Inferior parietal cortex (tissue), 1 donor: ENCODE data around the gene CMYA5.
"Not testable (repeated sequence)": the region's sequence is repeated elsewhere in the genome, so short reads cannot be mapped to it uniquely, and the experiment has no call there.

ENCODE experiments used
- DNase-seq: peaks from one replicate; pipeline ENCODE4 v3.0.0-alpha.2; 2016; ENCODE audit errors: extremely low spot score

The CMYA5 gene

DNA sequence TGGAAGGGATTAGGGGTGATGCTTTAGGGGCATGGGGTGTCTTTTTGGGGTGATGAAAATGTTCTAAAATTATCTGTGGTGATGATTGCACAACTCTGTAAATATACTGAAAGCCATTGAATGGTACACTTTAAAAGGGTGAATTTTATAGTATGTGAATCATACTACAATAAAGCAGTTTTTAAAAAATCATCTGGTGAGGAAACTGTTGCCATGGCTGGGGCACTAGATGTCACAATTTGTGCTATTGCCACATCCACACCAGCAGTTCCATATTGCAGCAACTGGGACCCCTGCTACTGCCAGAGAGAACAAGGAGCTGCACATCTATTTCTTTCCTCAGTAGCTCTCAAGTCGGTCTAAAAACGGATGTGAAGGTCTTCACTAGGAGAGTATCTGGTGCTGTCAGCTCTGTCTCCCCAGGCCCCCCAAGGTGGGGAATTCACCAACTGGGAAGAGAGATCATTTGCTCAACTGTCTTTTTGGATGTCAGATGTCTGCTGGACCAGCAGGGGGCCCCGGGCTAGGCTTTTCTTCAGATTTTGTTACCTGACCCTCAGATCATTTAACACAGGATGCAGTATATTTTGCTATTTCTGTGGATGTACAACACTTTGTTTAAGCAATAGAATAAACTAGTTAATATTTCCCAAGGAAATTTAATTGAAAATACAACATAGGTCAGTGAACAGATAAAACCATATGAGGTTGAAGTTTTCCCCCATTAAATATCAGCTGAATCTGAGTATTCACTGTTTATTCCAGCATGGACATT is 13.2 kb downstream of the CMYA5 start:
- no peak for DNase-seq

DNA sequence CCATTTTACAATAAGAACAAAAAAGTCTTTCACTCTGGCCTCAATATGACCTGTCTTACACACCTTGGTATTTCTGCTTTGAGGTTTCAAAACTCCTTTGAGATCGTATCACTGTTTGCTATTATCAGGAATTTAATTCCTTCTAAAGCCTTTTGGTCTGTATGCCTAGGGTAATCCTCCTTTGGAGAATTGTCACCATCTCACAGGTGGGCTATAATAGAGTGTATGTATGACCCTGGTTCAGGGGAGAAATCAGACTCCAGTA is 13.7 kb downstream of the CMYA5 start:
- no peak for DNase-seq

DNA sequence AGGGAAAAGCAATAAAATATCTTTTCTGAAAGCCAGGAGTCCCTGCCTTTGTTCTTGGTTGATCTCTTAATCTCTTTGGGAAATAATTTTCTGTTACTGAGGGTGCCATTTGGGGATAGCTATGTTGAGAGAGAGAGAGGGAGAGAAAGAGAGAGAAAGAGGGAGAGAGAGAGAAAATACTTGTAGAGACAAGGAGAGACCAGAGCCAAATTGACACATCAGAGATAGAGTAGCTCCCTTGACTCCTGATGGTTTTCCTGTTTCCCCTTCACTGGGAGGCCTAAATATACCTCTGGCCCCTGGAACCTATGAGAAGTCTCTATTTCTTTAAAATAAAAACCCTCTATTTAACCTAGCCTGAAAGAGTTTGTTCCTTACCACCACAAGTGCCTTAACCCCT is 14.9 kb downstream of the CMYA5 start:
- DNase-seq = no peak

DNA sequence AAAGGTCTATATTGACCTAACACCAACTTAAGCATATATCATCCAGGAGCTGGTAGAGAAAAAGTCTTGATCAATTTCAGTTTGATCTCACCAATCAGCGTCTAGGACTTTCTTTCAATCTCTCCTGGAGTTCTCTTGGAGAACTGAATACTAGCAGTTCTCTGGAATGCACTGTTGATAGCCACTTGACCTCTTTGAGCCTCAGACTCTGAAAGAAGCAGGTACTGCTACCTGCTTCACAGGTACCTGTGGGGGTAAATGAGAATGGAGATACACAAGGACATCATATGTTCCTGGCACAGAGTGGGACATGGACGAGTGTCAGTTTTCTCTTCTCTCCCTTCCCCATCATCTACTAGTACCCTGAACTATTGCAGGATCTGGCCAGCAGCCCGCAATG is 16.0 kb downstream of the CMYA5 start:
- DNase-seq = no peak

DNA sequence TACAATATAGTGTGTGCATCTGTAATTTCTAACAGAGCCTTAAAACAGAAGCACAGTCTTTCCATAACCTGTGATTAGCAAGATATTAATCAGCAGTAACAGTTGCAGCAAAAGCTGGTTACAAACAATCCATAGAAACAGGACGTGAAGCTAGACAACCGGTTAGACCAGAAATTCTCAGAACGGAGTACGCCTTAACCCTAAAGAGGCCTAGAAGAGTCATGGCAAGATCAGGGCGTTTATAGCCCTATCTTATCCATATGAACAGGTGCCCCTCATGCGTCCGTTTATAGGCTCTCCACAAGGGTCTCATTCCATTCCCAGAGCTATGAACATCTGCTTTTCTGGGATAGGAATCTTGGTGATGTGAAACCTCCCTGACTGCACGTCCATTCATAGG is 16.7 kb downstream of the CMYA5 start:
- DNase-seq = not testable (repeated sequence)

DNA sequence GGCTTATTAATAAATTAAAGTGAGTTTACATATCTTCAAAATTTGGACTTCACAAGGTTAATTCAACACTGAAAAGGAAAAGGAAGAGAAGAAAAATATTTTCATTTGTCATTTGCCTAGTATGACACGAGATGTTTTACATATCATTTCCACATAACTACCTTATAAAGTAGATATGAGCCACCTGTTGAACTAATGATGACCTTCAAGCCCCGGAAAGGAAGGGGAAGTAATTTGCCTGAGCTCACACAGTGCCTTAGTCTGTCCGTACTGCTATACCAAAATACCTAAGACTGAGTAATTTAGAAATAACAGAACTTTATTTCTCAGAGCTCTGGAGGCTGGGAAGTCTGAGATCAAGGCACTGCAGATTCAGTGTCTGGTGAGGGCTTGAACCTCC is 17.9 kb downstream of the CMYA5 start:
- DNase-seq = no peak

DNA sequence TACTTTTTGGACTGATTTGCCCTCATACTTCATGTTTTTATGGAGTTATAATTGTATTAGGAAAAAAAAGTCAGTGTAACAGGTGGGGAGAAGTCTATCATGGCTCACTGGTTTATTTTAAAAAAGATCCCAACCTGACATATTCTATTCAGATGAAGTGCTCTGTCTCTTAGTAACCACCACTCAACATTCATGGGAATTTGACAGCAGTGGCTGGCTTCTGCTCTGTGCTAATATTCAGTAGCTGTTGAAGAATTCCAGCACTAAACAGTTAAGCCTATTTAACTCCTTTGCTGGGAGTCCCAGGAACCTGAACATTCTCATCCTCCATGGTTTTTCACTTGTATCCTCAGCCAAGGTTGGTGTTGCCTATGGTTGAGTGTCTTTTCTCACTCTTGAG is 23.1 kb downstream of the CMYA5 start:
- DNase-seq = no peak

DNA sequence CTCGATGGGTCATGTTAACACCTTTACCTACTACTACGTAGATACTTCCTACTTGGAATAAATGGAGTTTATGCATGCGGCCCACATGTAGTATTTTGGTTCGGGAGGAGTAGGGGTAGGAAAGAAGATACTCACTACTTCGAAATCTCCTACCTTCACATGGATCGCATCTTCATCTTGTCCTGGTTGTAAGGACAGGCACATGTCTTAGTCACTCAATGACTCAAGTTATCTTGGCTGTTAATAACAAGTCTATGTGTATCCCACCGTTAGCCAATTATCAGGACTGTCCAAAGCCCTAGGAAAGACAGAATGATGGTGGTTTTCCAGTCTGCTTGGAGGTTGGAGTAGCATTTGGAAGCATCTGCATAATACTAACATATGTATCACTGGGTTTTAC is 24.1 kb downstream of the CMYA5 start:
- no peak for DNase-seq

DNA sequence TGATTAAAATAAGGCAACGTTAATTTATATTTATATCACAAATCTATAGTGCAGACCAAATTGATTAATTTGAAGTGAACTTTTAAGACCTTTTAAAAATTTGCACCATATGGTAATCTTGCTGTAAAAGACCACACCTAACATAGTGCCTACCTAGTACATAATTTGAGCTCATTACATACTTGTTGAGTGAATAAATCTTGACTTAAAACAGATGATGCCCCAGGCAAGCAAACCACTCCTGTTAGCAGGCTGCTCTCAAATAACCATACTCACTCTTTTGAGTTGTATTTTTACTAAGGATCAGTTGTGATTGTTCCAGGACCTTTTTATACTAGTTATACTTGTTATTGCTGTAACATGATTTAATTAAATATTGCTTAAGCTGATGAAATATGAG is 27.2 kb downstream of the CMYA5 start:
- DNase-seq = no peak

DNA sequence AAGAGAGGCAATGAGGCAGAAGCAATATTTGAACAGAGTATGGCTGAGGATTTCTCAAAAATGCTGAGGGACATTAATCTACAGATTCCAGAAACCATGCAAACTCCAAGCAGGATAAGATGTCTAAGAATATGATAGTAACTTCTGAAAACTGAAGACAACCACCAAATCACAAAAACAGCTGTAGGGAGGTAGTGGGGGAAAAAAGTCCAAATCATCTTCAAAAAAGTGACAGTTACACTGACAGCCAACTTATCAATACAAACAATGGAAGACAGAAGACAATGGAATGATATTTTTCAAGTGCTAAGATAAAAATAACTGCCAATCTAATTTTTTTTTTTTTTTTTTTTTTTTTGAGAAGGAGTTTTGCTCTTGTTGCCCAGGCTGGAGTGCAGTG is 30.5 kb downstream of the CMYA5 start:
- no peak for DNase-seq

DNA sequence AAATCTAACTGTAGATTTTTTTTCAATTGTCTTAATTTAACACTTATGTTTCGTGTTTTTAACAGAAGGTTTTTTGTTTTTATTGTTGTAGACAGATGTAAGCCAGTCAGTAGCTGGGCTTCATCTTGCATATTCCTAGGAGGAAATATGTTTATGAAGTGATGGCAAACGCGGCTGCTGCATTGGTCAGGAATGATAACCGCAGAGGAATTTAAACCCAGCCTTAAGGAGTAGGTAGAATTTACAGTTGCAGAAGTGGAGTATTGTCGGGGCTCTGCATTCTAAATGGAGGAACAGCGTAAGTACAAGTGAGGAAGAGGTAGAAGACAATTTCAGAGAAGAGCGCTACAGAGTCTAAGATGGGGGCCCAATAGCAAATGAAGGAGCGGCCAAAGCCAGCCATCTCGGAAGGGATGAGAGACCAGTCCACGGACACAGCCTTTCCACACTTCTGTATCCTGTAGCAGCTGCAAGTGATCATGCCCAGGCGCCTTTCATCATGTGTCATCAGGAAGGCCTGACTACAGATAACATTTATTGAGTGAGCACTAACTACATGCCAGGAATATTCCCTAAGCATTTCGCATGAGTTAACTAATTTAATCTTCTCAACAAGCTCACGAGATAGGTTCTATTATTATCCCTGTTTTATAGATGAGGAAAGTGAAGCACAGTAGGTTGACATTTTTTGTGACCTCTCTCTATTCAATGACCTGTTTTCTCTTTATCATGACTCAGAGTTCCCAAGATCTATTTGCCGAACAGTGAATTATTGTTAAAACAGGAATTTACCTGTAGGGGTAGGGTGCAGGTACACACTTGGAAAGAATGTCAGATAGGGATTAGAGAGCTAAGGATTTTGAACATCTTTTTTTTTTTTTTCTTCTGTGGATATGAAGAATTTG is 38.1 kb downstream of the CMYA5 start:
- DNase-seq = no peak

DNA sequence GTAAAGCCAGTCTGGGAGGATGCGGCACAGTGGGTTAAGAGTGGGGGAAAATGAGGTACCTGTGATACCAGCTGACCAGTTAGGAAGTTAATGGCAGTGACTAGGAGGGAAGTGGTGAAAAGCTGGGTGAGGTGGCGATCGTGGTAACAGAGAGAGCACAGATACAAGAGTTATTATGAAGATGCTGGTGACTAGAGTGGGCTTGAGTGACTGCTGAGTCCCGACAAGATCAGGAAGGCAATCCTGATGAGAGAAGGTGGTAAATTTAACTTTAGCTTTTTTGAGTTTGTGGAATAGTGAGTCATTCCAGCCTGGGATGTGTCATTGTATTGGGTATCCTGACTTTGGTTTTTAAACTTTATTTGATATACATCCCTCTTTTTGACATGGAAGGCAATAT is 38.8 kb downstream of the CMYA5 start:
- DNase-seq = no peak

DNA sequence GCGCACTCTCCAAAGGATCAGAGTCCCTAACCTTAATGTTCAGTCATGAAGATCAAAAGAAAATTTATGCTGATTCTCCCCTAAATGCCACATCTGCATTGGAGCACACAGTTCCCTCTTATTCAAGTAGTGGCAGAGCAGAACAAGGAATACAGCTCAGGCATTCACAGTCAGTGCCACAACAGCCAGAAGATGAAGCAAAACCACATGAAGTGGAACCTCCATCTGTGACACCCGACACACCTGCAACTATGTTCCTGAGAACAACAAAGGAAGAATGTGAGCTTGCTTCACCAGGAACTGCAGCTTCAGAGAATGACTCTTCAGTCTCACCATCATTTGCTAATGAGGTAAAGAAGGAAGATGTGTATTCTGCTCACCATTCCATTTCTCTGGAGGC is 40.0 kb downstream of the CMYA5 start:
- no peak for DNase-seq

DNA sequence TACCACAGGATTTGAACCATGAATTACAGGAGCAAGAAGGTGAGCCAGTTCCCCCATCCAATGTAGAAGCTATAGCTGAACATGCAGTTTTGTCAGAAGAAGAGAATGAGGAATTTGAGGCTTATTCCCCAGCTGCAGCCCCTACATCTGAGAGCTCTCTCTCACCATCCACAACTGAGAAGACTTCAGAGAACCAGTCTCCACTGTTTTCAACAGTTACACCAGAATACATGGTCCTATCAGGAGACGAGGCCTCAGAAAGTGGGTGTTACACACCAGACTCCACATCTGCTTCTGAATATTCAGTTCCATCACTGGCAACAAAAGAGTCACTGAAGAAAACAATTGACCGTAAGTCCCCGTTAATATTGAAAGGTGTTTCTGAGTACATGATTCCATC is 40.9 kb downstream of the CMYA5 start:
- no peak for DNase-seq

DNA sequence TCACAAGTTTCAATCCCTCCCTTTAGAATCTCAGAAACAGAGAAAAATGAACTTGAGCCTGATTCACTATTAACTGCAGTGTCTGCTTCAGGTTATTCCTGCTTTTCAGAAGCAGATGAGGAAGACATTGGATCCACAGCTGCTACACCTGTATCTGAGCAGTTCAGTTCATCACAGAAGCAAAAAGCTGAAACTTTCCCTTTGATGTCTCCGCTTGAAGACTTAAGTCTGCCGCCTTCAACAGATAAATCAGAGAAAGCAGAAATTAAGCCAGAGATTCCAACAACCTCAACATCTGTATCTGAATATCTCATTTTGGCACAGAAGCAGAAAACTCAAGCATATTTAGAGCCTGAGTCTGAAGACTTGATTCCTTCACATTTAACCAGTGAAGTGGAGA is 42.1 kb downstream of the CMYA5 start:
- no peak for DNase-seq

DNA sequence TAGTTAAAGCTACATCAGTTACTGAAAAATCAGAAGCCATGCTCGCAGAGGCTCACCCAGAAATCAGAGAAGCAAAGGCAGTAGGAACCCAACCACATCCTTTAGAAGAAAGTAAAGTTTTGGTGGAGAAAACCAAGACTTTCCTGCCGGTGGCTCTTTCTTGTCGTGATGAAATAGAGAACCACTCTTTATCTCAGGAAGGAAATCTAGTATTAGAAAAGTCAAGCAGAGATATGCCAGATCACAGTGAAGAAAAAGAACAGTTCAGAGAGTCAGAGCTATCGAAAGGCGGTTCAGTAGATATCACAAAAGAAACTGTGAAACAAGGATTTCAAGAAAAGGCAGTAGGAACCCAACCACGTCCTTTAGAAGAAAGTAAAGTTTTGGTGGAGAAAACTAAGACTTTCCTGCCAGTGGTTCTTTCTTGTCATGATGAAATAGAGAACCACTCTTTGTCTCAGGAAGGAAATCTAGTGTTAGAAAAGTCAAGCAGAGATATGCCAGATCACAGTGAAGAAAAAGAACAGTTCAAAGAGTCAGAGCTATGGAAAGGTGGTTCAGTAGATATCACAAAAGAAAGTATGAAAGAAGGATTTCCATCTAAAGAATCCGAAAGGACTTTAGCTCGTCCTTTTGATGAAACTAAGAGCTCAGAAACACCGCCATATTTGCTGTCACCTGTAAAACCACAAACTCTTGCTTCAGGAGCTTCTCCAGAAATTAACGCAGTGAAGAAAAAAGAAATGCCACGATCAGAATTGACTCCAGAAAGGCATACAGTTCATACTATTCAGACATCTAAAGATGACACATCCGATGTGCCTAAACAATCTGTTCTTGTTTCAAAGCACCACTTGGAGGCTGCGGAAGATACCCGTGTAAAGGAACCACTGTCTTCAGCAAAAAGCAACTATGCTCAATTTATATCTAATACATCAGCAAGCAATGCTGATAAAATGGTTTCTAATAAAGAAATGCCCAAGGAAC is 47.2 kb downstream of the CMYA5 start:
- no peak for DNase-seq

DNA sequence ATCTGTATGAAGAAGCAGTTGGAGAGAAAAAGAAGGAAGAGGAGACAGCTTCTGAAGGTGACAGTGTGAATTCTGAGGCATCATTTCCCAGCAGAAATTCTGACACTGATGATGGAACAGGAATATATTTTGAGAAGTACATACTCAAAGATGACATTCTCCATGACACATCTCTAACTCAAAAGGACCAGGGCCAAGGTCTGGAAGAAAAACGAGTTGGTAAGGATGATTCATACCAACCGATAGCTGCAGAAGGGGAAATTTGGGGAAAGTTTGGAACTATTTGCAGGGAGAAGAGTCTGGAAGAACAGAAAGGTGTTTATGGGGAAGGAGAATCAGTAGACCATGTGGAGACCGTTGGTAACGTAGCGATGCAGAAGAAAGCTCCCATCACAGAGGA is 48.7 kb downstream of the CMYA5 start:
- DNase-seq = no peak

DNA sequence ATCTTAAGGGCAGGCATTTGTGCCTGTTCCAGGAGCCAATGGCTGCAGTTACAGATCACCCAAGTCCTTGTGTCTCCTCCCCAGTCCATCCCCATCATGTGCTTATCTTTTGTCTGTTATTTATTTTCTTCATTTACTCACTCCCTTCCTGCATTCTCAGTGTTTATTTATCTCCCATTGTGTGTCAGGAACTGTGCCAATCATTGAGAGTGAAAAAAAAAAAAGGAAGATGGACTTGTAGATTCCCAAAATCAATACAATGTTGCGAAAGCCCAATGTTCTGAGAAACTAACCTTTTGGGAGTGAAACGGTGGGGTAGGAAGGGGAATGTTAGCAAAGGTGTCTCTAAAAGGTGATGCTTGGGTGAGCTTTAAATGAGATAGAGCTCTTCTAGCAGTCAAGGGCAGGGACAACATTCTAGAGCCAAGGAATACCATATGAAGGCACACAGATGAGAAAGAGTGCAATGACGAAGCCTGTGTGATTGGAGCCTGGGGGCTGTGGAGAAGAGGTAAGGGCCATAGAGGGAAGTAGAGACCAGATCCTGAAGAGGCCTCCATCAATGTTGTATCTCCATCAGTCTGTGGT is 53.0 kb downstream of the CMYA5 start:
- DNase-seq = no peak

DNA sequence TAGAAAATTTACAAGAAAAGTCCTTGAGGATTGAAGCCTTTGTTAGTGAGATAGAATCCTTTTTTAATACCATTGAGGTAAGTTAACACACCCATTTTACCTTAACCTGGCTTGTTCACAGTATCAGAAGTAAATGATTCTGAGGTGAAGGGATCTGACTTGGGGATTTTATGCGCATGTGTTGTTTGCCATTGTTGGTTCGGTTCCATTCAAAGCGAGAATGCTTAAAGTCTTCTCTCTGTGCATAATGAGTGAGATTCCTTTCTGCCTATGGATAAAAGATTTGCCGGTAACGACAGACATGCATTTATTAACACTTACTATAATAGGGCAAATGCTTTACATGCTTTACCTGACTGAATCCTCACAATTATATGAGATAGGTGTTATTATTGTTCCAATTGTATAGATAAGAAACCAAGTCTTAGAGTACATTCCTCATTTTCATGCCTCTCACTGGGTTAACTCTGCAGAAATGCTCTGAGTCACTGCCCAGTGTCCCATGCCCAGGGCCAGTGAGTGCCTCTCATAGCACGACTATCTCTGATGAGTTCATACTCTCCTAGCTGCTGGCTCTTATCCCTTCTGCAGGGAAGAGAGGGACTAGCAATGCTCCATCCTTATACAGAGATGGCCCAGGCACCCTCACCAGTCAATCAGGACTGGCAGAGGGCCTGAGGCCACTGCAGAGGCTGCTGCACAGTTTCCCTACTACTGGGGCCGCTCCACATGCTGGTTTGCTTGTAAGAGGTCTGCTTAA is 54.4 kb downstream of the CMYA5 start:
- no peak for DNase-seq

DNA sequence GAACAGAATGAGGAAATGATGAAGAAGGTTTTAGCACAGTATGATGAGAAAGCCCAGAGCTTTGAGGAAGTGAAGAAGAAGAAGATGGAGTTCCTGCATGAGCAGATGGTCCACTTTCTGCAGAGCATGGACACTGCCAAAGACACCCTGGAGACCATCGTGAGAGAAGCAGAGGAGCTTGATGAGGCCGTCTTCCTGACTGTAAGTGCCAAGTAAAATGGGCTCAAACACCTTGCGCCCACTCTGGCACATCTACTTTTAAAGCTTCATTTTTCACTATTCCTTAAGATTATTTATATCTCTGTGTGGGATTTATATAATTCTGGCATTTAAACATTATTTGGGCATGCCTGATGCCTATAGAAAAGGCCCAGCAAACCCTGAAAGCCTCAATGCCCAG is 55.6 kb downstream of the CMYA5 start:
- DNase-seq = no peak
